ENCODE data around the gene SLC35F4.

SLC35F4 gene

GRCh38 chr14:57610631-57611030 is 255.3 kb downstream of the SLC35F4 start:
- TF ChIP-seq CTCF (IDR thresholded peaks at IDR 0.05; ENCODE audit: low read depth, low read length) (no peak), POLR2A (IDR thresholded peaks at IDR 0.05; ENCODE audit: extremely low read depth, insufficient read length) (no peak), MAX (IDR thresholded peaks at IDR 0.05; ENCODE audit: low read depth, low read length) (no peak), MYC (IDR thresholded peaks at IDR 0.05; ENCODE audit: low read depth, low read length) (no peak)
- DNase-seq (ENCODE audit: low read depth), result no peak
- H3K4me3 ChIP-seq (ENCODE audit: low read depth, low read length), result no peak overlapping the region

GRCh38 chr14:57609192-57610075 is 256.5 kb downstream of the SLC35F4 start:
- no peak for DNase-seq (ENCODE audit: low read depth)
- H3K4me3 ChIP-seq (ENCODE audit: low read depth, low read length), result no peak overlapping the region
- TF ChIP-seq MAX (IDR thresholded peaks at IDR 0.05; ENCODE audit: low read depth, low read length) (no peak), CTCF (IDR thresholded peaks at IDR 0.05; ENCODE audit: low read depth, low read length) (no peak), MYC (IDR thresholded peaks at IDR 0.05; ENCODE audit: low read depth, low read length) (no peak), POLR2A (IDR thresholded peaks at IDR 0.05; ENCODE audit: extremely low read depth, insufficient read length) (no peak)

- TF ChIP-seq POLR2A (IDR thresholded peaks at IDR 0.05; ENCODE audit: extremely low read depth, insufficient read length) (no peak), CTCF (IDR thresholded peaks at IDR 0.05; ENCODE audit: low read depth, low read length) (no peak), MYC (IDR thresholded peaks at IDR 0.05; ENCODE audit: low read depth, low read length) (no peak), MAX (IDR thresholded peaks at IDR 0.05; ENCODE audit: low read depth, low read length) (no peak)
- DNase-seq (ENCODE audit: low read depth), result no peak
- no peak overlapping the region for H3K4me3 ChIP-seq (ENCODE audit: low read depth, low read length)
Measured at GRCh38 chr14:57607086-57607485, 258.8 kb downstream of the SLC35F4 start.

GRCh38 chr14:57583396-57583795 is 282.5 kb downstream of the SLC35F4 start:
- no peak overlapping the region for H3K4me3 ChIP-seq (ENCODE audit: low read depth, low read length)
- TF ChIP-seq POLR2A (IDR thresholded peaks at IDR 0.05; ENCODE audit: extremely low read depth, insufficient read length) (no peak), CTCF (IDR thresholded peaks at IDR 0.05; ENCODE audit: low read depth, low read length) (no peak), MAX (IDR thresholded peaks at IDR 0.05; ENCODE audit: low read depth, low read length) (no peak)
- DNase-seq (ENCODE audit: low read depth), result no peak

- no peak for TF ChIP-seq CTCF (IDR thresholded peaks at IDR 0.05; ENCODE audit: low read depth, low read length)
- TF ChIP-seq MYC (IDR thresholded peaks at IDR 0.05; ENCODE audit: low read depth, low read length), result no peak
- TF ChIP-seq POLR2A (IDR thresholded peaks at IDR 0.05; ENCODE audit: extremely low read depth, insufficient read length), result no peak
- TF ChIP-seq MAX (IDR thresholded peaks at IDR 0.05; ENCODE audit: low read depth, low read length), result no peak
- no peak overlapping the region for H3K4me3 ChIP-seq (ENCODE audit: low read depth, low read length)
- no peak for DNase-seq (ENCODE audit: low read depth)
Measured at GRCh38 chr14:57582746-57583145, 283.1 kb downstream of the SLC35F4 start.

Measured in NB4 (cell line).